Stomach (tissue), 9 donors: ENCODE results near the gene MTMR11. TPM values are rescaled to one million over a fixed set of nuclear protein-coding genes. Genes with fewer than 3 reads are reported as not detected.
"Not testable (repeated sequence)": the region's sequence is repeated elsewhere in the genome, so short reads cannot be mapped to it uniquely, and the experiment has no call there.

Source experiments
- DNase-seq, 2 donors: peaks; one replicate each; pipeline versions ENCODE4 v3.0.0 to v3.0.0-alpha.2; 2013 to 2019
- H3K27ac ChIP-seq, 5 donors: fragments of 200-600 bp in 4 of 5; sonication (generic) in 4 of 5; one replicate each; pipeline ENCODE4 v1.5.1; 2013 to 2019; ENCODE audit warnings: mild to moderate bottlenecking in 1 of 5, moderate library complexity in 1 of 5
- H3K27me3 ChIP-seq, 3 donors: fragments of 200-600 bp; sonication (generic); one replicate each; pipeline ENCODE4 v1.5.1; 2017 to 2019; ENCODE audit warnings: mixed run types in 1 of 3
- H3K36me3 ChIP-seq, 4 donors: fragments of 200-600 bp; sonication (generic); 1 replicate in 3 of 4; 2 replicates in 1 of 4; pipeline ENCODE4 v1.5.1; 2016 to 2019
- H3K4me1 ChIP-seq, 4 donors: fragments of 200-600 bp; sonication (generic); one replicate each; pipeline ENCODE4 v1.5.1; 2016 to 2019
- H3K4me3 ChIP-seq, 4 donors: fragments of 200-600 bp; sonication (generic) in 3 of 4; one replicate each; pipeline ENCODE4 v1.5.1; 2016 to 2019; ENCODE audit warnings: mild to moderate bottlenecking in 1 of 4
- H3K9me3 ChIP-seq, 4 donors: fragments of 200-600 bp; sonication (generic); one replicate each; pipeline ENCODE4 v1.5.1; 2016 to 2019
- EP300 ChIP-seq: sonication (generic); formaldehyde crosslinking; IDR thresholded peaks from one replicate; pipeline ENCODE4 v1.6.1; 2017; ENCODE audit warnings: antibody characterized with exemption
- POLR2A ChIP-seq, 4 donors: fragments of 450-650 bp; IDR thresholded peaks; one replicate each; pipeline ENCODE4 v1.6.1; 2016; ENCODE audit warnings: antibody characterized with exemption in 4 of 4, control low read depth in 2 of 4, mild to moderate bottlenecking in 1 of 4, moderate library complexity in 1 of 4
- POLR2AphosphoS5 ChIP-seq, 3 donors: sonication (generic); formaldehyde crosslinking; IDR thresholded peaks; one replicate each; pipeline ENCODE4 v1.6.1; 2016; ENCODE audit warnings: antibody characterized with exemption in 3 of 3
- WGBS, 5 donors: extraction: QIAGEN DNeasy Blood & Tissue Kit in 3 of 5; methylation state at CpG; one replicate each; pipeline versions ENCODE4 v1.1.5 to v1.1.7; 2013 to 2018; 5-methylcytosine and 5-hydroxymethylcytosine counted together
- intact Hi-C: fragments of 100-400 bp; cut with DNase I; formaldehyde crosslinking; loops from one replicate; pipeline ENCODE4 v1.15.1; 2023; ENCODE audit warnings: low total_unique reads
- polyA plus RNA-seq, 3 donors: library from polyadenylated mRNA; stranded (reverse); fragments of 200-250 nt; gene quantifications; one replicate each; pipeline ENCODE4 v1.2.3, GENCODE V29; 2013
- total RNA-seq, 5 donors: library from RNA; depleted of rRNA; stranded (reverse); fragments of >200 nt; gene quantifications; one replicate each; pipeline versions ENCODE4 v1.1.0 to v1.2.3, GENCODE V29; 2014 to 2016
- TF ChIP-seq, protein P1 (sequence below), 7 experiments: fragments of 450-650 bp in 4 of 7; fragments of 200-600 bp in 3 of 7; sonication (generic) in 3 of 7; IDR thresholded peaks; one replicate each; pipeline ENCODE4 v1.5.1; 2016 to 2019; ENCODE audit warnings: antibody characterized with exemption in 7 of 7, control low read depth in 2 of 7, mild to moderate bottlenecking in 1 of 7
- donor health status: healthy with polysubstance abuse.
- donor health status: Bipolar disorder and iron deficiency.
- donor health status: healthy.

The MTMR11 gene
- total and polyA plus RNA-seq, 8 donors: 3.5 to 169 (median 7.8) TPM

DNA sequence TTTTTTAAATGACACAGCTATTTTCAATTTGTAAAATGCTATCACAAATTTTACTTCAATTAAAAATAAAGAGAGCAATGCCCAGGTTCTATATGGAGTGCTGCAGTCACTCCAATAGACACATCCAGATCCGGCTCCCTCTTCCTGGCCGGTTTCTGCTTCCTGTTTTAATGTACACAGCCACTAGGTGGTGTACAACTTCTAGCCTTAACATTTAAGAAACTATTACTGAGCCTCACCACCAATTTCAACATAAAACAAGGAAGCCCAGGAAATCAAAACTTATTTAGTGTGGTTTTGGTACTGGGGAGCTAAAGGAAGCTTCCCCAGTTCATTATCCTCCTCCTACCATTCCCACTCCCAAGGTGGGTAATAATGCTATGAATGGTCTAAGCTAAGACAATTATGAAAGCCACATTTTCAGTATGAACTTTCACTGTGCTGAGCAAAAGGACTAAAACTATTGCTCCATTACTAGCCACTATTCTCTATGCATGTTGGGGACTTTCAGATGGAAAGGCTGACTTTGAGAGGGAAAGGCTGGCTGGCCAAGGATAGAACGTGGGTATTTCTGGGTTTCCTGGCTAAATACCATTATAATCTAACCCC, 25.5 kb upstream of the MTMR11 start:
- 7 to 18% (median 15%) methylated on average over 3 of the region's 3 CpGs for WGBS, 5 donors
- intact Hi-C loops: loop anchor here (10.0 kb wide), 1 partner anchor 213 kb away; no protein-coding TSS in a partner anchor

DNA sequence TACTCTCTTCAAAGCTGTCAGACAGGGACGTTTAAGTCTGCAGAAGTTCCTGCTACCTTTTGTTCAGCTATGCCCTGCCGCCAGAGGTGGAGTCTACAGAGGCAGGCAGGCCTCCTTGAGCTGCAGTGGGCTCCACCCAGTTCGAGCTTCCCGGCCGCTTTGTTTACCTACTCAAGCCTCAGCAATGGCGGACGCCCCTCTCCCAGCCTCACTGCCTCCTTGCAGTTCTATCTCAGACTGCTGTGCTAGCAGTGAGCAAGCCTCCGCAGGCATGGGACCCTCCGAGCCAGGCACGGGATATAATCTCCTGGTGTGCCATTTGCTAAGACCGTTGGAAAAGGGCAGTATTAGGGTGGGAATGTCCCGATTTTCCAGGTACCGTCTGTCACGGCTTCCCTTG, 20.9 kb upstream of the MTMR11 start:
- H3K4me1 ChIP-seq, H3K27me3 ChIP-seq, H3K4me3 ChIP-seq, DNase-seq, intact Hi-C loops, H3K9me3 ChIP-seq, H3K27ac ChIP-seq: not testable (repeated sequence)
- 96 to 98% (median 97%) methylated on average over 11 to 14 of the region's 14 CpGs for WGBS, 5 donors
- H3K36me3 ChIP-seq: peaks cover 26 to 60% (median 54%) of the 10 kb centered on the region in 4 donors

More for the DNA sequence above, 25.5 kb upstream of the MTMR11 start:
- peak; percentile 63 to 91 for DNase-seq
- Histone ChIP-seq H3K9me3 (peaks cover 0 to 4% (median 0%) of the 10 kb centered on the region in 4 donors), H3K27ac (peak overlapping the region in 4 of 5 donors; percentile 20 to 67 (median 63)), H3K4me1 (peaks cover 7 to 44% (median 11%) of the 10 kb centered on the region in 4 donors), H3K4me3 (no peak overlapping the region), H3K36me3 (peaks cover 58 to 89% (median 83%) of the 10 kb centered on the region in 4 donors), H3K27me3 (no peaks in the 10 kb centered on the region)
- TF ChIP-seq POLR2AphosphoS5 (IDR thresholded peaks at IDR 0.05): peak in 1 of 3 donors; percentile 66
- no peak for TF ChIP-seq EP300
- TF ChIP-seq, protein P1, sequence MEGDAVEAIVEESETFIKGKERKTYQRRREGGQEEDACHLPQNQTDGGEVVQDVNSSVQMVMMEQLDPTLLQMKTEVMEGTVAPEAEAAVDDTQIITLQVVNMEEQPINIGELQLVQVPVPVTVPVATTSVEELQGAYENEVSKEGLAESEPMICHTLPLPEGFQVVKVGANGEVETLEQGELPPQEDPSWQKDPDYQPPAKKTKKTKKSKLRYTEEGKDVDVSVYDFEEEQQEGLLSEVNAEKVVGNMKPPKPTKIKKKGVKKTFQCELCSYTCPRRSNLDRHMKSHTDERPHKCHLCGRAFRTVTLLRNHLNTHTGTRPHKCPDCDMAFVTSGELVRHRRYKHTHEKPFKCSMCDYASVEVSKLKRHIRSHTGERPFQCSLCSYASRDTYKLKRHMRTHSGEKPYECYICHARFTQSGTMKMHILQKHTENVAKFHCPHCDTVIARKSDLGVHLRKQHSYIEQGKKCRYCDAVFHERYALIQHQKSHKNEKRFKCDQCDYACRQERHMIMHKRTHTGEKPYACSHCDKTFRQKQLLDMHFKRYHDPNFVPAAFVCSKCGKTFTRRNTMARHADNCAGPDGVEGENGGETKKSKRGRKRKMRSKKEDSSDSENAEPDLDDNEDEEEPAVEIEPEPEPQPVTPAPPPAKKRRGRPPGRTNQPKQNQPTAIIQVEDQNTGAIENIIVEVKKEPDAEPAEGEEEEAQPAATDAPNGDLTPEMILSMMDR (IDR thresholded peaks at IDR 0.05): peak in 5 of 7 experiments; percentile 57 to 90 (median 77)

DNA sequence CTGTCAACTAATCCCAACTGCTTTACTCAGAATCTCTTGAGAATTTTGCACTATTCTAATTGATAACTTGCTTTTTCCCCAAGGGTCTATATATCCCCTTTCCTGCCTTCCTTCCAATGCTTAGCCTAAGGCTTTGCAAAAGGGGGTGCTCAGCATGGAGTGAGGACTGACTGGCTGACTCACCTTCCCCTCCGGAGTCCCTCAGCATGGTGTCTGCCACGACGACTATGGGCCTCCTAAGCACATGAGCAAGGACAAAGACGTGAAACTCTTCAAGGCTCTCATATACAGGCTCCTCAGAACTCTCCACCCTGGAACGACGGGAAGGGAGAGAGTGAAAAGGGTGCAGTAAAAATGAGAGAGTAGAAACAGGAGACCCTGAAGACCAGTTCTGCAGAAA, 13.2 kb upstream of the MTMR11 start:
- Histone ChIP-seq H3K27ac (no peak overlapping the region), H3K27me3 (no peaks in the 10 kb centered on the region), H3K36me3 (peaks cover 43 to 70% (median 59%) of the 10 kb centered on the region in 4 donors), H3K4me3 (no peak overlapping the region), H3K9me3 (no peaks in the 10 kb centered on the region), H3K4me1 (no peaks in the 10 kb centered on the region)
- TF ChIP-seq EP300 (no peak), POLR2AphosphoS5 (IDR thresholded peaks at IDR 0.05) (no peak), POLR2A (IDR thresholded peaks at IDR 0.05) (no peak)
- TF ChIP-seq, protein P1 (IDR thresholded peaks at IDR 0.05): no peak
- no peak for DNase-seq
- WGBS, 5 donors: 77 to 89% (median 86%) methylated on average over 6 of the region's 6 CpGs
- intact Hi-C loops: no loop called here

DNA sequence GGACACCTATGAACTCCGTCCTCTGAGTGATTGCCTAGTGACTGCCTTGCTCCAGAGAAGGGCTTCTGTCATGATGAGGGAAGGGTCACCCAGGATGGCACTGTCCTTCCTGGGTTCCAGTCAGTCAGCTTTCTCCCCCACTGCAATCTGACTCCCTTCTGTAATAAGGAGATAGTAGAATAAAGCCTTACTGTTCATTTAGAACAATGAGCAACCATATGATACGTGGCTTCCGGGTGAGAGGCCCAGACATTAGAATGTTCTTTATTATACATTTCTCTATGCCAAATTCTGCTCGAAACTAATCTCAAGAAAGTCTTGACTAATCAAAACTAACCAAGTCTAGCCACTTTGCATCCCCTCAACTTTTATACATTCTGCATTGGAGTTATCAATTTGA, 8.5 kb upstream of the MTMR11 start:
- DNase-seq: no peak
- TF ChIP-seq POLR2AphosphoS5 (IDR thresholded peaks at IDR 0.05) (no peak), EP300 (no peak), POLR2A (IDR thresholded peaks at IDR 0.05) (no peak)
- TF ChIP-seq, protein P1 (IDR thresholded peaks at IDR 0.05): no peak
- H3K36me3 ChIP-seq: peaks cover 54 to 73% (median 69%) of the 10 kb centered on the region in 4 donors
- no peak overlapping the region for H3K4me3 ChIP-seq
- H3K27me3 ChIP-seq: no peaks in the 10 kb centered on the region
- intact Hi-C loops: no loop called here
- no peaks in the 10 kb centered on the region for H3K9me3 ChIP-seq
- peaks cover 0 to 25% (median 12%) of the 10 kb centered on the region in 4 donors for H3K4me1 ChIP-seq
- 78 to 93% (median 89%) methylated on average over 4 of the region's 4 CpGs for WGBS, 5 donors
- no peak overlapping the region for H3K27ac ChIP-seq

DNA sequence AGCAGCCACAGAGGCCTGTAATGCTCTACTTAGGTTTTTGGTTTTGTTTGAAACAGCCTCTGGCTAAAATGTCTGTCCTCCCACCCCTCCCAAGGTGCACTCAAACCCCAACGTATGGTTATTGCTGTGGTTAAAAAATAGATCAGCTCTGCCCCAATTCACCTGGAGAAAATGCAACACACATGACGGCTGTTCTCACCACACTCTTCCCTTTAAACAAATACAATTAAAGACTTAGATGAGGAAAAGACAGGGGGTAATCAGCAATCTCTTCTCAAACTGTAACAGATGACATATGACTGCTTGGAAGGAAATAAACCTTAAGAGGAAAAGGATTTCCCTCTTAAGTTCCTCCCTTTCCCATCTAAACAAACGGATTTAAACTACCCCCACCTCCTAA, 6.2 kb upstream of the MTMR11 start:
- H3K9me3 ChIP-seq: no peaks in the 10 kb centered on the region
- WGBS, 5 donors: 41 to 59% (median 52%) methylated on average over 3 of the region's 3 CpGs
- H3K27me3 ChIP-seq: no peaks in the 10 kb centered on the region
- intact Hi-C loops: no loop called here
- H3K4me1 ChIP-seq: peaks cover 13 to 47% (median 30%) of the 10 kb centered on the region in 4 donors
- H3K36me3 ChIP-seq: peaks cover 37 to 50% (median 46%) of the 10 kb centered on the region in 4 donors
- H3K4me3 ChIP-seq: no peak overlapping the region
- TF ChIP-seq POLR2AphosphoS5 (IDR thresholded peaks at IDR 0.05) (no peak), POLR2A (IDR thresholded peaks at IDR 0.05) (no peak), EP300 (no peak)
- TF ChIP-seq, protein P1 (IDR thresholded peaks at IDR 0.05): no peak
- peak overlapping the region in 3 of 5 donors; percentile 36 to 88 (median 62) for H3K27ac ChIP-seq
- no peak for DNase-seq
